KOPT-K1 (cell line): ENCODE data around the gene TFAP2C.
A peak's percentile ranks its signal among the peaks of the same experiment; 100 is the strongest.

Source experiments
- H3K27ac ChIP-seq: fragments of 200-600 bp; sonication (generic); 2 replicates; pipeline ENCODE4 v1.5.1; 2016; ENCODE audit warnings: antibody characterized with exemption, mild to moderate bottlenecking, low read depth, low read length; ENCODE audit not compliant: poor library complexity, severe bottlenecking
- H3K36me3 ChIP-seq: fragments of 200-600 bp; sonication (generic); 2 replicates; pipeline ENCODE4 v1.5.1; 2017; ENCODE audit warnings: antibody characterized with exemption, mild to moderate bottlenecking, low read length, moderate library complexity; ENCODE audit not compliant: insufficient read depth
- H3K9me3 ChIP-seq: fragments of 200-600 bp; sonication (generic); 2 replicates; pipeline ENCODE4 v1.5.1; 2017; ENCODE audit warnings: antibody characterized with exemption, low read length, mild to moderate bottlenecking; ENCODE audit not compliant: insufficient read depth, poor library complexity, severe bottlenecking

TFAP2C gene

DNA sequence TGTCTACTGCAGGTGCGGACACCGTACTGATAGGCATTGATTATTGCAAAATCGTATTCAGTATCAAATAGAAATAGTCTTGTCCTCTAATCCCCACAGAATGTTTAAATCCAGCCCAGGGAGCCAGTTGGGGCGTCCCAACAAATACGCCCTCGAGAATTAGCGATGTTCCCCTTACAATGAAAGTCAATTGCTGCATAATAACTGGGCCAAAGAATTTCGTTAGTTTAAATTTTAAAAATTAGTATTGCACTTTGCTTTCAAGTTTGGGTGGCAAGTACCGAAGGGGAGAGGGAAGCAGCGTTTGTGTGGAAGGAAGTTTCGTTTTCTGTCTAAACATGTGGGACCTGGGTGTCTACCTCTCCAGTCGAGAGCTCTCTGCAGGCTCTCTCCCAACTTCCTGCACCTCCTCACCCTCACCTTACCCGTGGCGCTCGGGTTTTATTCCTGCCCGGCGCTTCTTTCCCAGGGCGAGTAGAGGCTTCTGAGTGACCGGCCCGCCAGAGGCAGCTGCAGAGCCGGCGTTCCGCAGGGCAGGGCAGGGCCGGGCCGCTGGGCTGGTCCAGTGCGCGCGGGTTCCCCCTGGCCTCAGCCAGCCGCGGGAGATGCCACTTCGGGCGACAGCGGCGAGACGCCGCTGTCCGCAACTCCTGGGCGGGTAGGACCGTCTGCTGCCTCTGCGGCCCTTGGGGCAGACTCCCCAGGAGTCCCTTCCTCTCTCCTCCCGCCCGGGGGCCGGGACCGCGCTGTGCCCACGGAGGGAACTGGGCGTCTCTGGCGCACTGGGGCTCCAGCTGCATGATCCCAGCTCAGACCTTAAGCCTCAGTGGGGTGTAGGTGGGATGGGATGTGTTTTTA is 862 bp upstream of the TFAP2C start:
- peaks cover 7% of the 10 kb centered on the region; the same call in 1 of the 2 replicates for H3K36me3 ChIP-seq
- H3K27ac ChIP-seq, result no peak overlapping the region
- no peaks in the 10 kb centered on the region for H3K9me3 ChIP-seq

DNA sequence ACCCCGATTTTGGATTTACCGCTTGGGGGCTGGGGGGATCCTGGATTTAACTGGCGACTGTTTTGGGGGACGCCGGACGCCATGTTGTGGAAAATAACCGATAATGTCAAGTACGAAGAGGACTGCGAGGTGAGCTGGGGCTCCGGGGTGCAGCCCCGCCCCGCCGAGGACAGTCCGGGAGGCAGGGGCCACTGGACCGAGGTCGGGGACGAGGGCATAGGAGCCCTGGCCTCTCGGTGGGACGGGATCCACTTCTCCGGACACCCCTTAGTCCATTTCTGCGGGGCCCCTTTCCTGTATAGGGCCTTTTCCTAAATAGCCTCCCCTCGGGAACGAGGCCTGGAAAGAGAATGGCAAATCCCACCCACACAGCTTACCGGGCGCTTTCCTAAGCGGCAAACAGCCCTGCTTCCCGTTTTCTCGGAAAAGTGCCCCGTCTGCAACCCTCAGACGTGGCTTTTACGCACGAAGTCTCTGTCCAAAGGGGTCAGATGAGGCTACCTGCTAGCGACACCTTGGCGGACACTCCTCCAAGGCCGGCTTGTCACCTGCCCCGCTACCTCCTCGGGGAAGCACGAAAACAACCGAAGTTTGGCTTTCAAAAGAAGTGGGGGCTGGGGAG is 469 bp downstream of the TFAP2C start:
- peak overlapping the region; percentile 83 for H3K27ac ChIP-seq
- peaks cover 21% of the 10 kb centered on the region for H3K36me3 ChIP-seq
- no peaks in the 10 kb centered on the region for H3K9me3 ChIP-seq

DNA sequence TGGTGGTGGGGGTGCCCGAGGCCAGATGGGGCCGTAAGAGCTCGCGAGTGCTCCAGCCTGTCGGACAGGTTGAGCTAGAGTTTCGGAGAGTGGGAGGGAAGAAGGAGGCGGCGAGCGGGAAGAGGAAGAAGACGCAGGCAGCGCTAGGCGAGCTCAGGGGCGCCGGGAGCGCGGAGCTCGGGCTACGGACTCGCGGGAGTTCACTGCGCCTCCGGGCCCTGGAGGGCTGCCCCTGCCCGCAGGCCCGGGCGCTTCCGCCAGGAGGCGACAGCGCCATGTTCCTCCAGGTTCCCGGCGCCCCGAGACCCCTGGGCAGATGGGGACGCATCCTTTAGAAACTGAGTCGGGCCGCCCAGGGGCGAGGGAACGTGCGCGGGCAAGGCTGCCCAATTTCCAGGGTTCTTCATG is 984 bp downstream of the TFAP2C start:
- Histone ChIP-seq H3K9me3 (no peaks in the 10 kb centered on the region), H3K36me3 (peaks cover 26% of the 10 kb centered on the region), H3K27ac (peak overlapping the region; percentile 83)

DNA sequence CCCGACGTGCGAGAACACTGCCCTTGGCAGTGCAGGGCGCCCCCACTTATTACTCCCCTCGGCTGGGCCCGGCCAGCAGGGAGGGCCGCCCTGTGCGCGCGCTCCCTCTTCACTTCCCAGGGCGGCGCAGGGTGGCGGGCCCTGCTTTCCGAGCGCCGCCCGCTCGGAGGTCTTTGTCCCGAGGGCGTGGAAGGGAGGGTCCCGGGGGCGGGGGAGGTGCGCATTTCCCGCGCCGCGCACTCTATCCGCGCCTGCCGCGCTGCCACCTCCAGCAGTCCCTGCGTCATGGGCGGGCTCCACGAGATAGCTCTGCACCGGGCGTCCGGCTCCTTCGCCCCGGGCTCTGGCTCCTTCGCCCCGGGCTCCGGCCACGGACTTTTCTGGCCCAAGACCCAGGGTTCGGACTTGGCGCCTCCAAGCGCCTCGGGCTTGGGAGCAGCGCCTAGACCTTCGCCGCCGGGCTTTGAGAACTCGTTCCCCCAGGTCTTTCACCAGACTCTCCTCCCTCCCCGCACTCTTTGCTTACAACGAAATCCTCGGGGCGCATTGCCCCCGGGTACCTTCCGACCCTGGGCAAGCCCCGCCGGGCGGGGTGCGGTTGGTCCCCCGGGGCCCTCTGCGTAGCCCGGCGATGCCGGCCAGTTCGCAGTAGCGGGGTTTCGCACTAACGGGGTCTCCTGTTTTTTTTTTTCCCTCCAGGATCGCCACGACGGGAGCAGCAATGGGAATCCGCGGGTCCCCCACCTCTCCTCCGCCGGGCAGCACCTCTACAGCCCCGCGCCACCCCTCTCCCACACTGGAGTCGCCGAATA is 1.6 kb downstream of the TFAP2C start:
- Histone ChIP-seq H3K36me3 (peaks cover 32% of the 10 kb centered on the region), H3K9me3 (no peaks in the 10 kb centered on the region), H3K27ac (peak overlapping the region; percentile 83)

DNA sequence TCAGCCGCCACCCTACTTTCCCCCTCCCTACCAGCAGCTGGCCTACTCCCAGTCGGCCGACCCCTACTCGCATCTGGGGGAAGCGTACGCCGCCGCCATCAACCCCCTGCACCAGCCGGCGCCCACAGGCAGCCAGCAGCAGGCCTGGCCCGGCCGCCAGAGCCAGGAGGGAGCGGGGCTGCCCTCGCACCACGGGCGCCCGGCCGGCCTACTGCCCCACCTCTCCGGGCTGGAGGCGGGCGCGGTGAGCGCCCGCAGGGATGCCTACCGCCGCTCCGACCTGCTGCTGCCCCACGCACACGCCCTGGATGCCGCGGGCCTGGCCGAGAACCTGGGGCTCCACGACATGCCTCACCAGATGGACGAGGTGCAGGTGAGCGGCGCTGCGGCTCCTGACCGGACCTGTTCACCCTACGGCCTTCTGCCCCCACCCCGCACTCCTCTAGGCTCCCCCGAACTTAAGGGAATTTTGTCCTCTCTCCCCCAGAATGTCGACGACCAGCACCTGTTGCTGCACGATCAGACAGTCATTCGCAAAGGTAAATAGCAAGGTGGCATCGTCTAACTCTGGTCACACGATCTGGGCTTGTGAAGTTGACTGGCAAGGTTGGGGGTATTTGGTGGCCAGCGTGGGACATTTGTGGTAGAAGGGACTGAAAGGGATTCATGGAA is 2.3 kb downstream of the TFAP2C start:
- Histone ChIP-seq H3K27ac (peak overlapping the region; percentile 83), H3K36me3 (peaks cover 39% of the 10 kb centered on the region)

DNA sequence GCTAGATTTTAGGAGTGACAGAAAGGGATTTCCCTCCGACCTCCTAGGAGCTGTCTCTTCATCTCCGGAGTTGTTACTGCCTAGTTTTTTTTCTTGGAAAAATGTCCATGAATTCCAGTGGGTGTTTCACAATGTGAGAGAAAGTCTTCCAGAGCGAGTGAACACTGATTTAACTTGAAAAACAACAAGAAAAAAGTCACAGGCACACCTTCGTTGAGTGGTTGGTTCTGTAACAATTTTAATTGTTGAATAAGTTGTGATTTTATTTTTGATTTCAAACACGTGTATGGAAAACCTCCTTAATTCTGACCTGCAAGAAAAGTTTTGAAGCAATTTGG is 2.9 kb downstream of the TFAP2C start:
- Histone ChIP-seq H3K27ac (peak overlapping the region; percentile 83), H3K36me3 (peaks cover 39% of the 10 kb centered on the region), H3K9me3 (no peaks in the 10 kb centered on the region)

More for the DNA sequence above, 2.3 kb downstream of the TFAP2C start:
- no peaks in the 10 kb centered on the region for H3K9me3 ChIP-seq

DNA sequence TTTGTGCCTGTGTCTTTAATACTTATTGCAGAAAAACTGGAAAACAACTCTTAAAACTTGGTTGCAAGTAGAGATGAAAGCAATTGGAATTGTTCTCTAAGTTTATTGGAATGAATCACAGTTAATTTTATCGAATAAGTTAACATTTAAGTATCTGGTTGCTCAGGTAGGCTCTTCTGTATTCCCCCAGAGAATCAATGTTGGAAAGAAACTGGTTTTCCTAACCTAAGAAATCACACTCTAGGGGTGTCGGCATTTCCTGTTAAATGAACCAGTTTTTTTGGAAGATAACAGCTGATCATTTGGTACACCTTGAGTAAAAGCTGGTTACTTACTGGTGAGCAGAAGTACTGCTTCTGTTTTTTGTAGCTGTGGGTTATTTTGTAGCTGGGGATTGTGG is 5.2 kb downstream of the TFAP2C start:
- Histone ChIP-seq H3K9me3 (no peaks in the 10 kb centered on the region), H3K27ac (peak overlapping the region; percentile 77), H3K36me3 (peaks cover 62% of the 10 kb centered on the region)

DNA sequence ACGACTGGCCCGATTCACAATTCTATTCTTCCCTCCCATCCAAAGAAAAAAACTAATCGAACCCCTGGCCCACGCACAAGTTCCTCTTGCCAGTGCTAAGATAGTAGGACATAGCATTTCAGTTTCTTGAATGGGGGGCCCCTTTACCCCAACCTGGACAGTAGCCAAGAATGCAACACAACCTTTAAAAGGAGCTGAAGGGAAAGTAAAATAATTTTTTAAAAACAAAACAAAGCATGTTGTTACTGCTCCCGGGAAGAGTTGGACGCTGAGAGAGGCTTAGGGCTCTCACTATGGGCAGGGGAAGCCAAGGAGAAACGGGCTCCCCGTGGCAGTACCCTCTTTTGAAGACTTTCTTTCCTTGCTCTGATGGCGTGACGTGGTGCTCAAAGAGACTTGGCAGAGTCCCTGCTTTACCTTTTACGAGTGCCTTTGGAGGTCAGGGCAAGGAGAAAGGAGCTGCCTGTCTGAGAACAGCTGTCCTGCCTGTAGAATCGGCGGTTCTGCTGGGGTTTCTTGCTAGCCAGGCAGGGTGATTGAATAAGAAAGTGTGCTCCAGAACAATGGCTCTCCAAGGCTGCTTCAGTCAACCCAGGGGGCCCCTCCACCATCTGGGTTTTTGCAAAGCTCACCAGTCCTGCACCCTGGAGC is 5.8 kb downstream of the TFAP2C start:
- no peaks in the 10 kb centered on the region for H3K9me3 ChIP-seq
- peaks cover 68% of the 10 kb centered on the region for H3K36me3 ChIP-seq
- H3K27ac ChIP-seq, result peak overlapping the region; percentile 77

DNA sequence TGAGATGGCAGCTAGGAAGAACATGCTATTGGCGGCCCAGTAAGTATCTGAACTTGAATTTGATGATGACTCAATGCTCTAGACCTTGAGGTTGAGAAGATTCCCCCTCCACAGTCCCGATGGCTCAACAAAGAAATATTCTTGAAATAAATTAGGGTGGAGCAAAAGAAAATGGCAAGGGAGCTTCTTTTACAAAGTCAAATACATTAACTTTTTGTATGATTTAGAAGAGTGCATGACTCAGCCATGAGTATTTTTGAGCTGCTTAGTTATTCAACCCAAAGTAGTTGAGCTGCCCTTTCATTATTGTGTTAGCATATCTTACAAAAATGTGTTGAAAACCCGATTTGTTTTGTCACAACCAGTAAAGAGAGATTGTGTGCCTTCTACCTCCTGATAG is 7.6 kb downstream of the TFAP2C start:
- Histone ChIP-seq H3K9me3 (no peaks in the 10 kb centered on the region), H3K36me3 (peaks cover 78% of the 10 kb centered on the region), H3K27ac (peak overlapping the region; percentile 77)

DNA sequence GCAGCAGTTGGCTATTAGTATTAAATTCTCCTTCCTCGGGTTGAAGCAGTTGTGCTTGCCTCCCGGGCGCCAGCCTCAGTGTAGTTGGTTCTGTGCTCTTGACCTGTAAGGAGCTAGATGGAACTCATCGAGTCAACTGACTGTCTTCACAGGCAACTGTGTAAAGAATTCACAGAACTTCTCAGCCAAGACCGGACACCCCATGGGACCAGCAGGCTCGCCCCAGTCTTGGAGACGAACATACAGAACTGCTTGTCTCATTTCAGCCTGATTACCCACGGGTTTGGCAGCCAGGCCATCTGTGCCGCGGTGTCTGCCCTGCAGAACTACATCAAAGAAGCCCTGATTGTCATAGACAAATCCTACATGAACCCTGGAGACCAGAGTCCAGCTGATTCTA is 8.5 kb downstream of the TFAP2C start:
- H3K9me3 ChIP-seq, result no peaks in the 10 kb centered on the region
- peak overlapping the region; percentile 77 for H3K27ac ChIP-seq
- H3K36me3 ChIP-seq, result peaks cover 76% of the 10 kb centered on the region

DNA sequence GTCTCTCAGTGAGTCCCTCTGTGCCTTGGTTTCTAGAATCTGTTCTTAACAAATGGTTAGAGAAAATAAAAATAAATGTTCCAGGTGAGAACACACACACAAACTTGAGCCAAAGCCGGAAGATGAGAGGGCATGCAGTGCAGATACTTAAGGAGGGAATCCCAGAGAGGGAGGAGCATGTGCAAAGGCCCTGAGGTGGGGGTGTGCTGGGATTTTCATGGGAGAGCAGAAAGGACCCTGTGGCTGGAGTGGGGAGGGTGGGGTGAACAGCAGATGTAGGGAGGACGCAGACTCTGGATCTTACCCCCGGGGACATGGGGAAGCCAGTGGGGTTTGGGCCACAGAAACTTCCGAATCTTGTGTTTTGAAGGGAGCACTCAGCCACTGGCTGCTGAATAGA is 17.5 kb downstream of the TFAP2C start:
- Histone ChIP-seq H3K9me3 (no peaks in the 10 kb centered on the region), H3K36me3 (peaks cover 20% of the 10 kb centered on the region), H3K27ac (no peak overlapping the region)

DNA sequence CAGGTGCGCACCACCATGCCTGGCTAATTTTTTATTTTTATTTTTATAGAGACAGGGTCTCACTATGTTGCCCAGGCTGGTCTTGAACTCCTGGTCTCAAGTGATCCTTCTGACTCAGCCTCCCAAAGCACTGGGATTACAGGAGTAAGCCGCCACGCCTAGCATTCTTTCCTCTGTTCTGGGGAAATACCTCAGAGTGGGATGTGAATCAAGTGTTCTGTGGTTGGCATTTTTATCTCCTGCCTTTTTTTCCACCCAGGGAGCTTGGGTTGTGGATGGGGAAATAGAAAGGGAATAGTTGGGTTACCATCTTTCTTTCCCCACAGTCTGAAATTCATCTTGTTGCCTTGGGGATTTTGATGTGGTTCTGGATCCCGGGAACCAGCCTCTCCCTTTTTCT is 24.1 kb downstream of the TFAP2C start:
- H3K9me3 ChIP-seq, result no peaks in the 10 kb centered on the region
- H3K27ac ChIP-seq, result no peak overlapping the region
- no peaks in the 10 kb centered on the region for H3K36me3 ChIP-seq

DNA sequence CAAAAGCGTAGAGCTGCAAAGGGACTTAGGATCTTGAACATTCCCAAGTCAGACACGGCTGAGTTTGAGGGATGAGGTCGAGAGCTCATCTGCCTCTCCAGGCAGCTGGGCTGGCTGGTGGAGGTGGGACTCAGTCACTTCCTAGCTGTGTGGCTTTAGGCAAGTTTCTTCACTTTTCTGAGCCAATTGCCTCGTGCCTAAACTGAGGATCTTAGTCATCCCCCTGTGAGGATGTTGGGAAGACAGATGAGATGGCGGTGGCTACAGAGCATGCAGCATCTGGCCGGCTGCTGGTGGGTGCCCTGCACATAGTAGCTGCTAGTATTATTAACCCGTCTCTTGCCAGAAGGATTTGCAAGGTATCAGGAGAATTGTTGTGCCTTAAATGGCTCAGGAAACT is 27.5 kb downstream of the TFAP2C start:
- Histone ChIP-seq H3K27ac (no peak overlapping the region), H3K36me3 (no peaks in the 10 kb centered on the region), H3K9me3 (no peaks in the 10 kb centered on the region)

DNA sequence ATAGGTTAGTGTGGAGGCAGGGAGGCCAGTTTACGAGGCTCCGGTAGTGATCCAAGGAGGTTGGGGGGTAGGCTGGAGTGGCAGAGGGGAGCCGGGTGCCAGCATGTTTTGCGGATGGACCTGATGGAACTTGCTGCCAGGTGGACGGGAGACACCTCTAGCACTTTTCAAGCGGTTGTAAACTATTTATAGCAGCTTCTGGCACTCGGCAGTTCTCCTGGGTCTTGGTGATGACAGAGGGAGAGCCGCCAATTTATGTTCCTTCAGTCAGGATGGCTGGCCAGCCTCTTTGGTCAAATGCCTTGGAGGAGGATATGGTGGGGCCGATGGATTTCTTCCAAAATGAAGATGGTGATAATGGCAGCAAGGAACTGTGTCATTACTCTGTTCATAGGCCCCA is 28.8 kb downstream of the TFAP2C start:
- H3K36me3 ChIP-seq, result no peaks in the 10 kb centered on the region
- no peaks in the 10 kb centered on the region for H3K9me3 ChIP-seq
- H3K27ac ChIP-seq, result no peak overlapping the region
